Activated T-cell treated with anti-CD3 and anti-CD28 coated beads, Interleukin-2, amount 50 U/mL, for 1 hour (primary cell): Measurements from ENCODE around the gene LAMA4.
"Not testable (repeated sequence)": the region's sequence is repeated elsewhere in the genome, so short reads cannot be mapped to it uniquely, and the experiment has no call there.

Experiments
- DNase-seq: peaks from one replicate; pipeline ENCODE4 v3.0.0-alpha.2; 2020

LAMA4 gene

DNA sequence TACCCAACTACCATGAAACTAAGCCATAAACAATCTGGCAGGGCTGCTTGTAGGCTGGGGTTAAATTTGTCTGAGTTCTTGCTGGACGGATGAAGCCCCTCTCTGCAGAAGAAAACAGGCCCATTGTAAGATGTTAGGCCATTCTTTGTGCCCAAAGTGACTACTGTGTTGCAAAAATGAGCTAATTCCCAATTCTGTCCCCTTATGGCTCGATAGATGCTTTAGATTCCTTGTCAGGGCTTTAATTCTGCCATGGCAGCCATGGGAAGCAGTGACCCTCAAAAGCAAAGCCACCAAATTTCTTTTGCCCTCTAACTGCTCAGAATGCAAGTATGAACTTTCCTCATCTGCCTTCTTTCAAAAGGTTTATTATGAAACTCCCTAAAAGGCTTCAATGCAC, 45.2 kb downstream of the LAMA4 start:
- no peak for DNase-seq

DNA sequence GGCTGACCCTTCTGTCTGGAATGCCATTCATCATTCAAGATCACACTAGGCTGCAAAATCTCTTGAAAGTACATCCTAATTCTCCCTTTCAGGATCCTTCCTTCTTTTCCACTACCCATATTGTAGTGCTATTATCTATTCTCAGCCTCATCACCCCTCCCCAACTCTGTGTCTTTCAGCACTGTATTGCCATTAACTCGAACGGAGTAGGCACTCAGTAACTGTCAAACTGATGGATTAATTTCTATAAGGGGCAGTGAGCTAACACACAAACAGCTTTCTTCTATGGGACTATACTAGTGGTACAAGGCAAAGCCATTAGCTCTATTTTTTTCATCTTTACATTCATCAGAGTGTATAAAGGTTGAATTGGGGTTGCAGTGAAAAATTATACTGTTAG, 46.6 kb downstream of the LAMA4 start:
- DNase-seq = no peak

DNA sequence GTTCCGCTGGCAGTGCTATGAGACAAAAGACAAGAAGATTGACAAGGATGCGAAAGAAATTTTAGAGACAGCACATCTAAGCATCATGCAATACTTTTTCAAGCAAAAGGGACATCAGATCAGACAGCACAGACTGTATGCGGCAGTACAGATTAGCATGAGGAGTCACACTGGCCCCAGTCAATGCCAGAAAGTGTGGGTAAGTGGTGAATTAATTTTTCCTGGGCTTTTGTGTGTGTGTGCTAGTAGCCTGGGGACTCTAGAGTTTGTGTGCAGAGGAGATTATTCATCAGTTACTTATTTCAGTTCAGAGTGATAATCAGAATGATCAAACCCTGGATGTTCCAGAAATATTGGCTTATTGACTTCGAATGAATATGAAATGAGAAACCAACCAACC, 47.2 kb downstream of the LAMA4 start:
- no peak for DNase-seq

DNA sequence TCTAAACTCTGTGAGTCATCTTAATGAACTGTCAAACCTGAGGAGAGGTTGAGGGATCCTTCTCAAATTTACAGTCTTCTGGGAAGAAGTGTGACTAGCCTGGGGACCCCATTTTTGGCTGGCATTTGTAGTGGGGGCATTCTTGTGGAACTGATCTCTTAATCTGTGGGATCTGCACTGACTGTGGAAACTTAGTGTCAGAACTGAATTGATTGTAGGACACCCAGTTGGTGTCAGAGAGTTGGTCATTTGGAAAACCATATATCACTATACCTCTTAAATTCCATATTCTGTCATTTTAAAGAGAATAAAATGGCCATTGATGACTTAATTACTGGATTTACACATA, 48.3 kb downstream of the LAMA4 start:
- no peak for DNase-seq

DNA sequence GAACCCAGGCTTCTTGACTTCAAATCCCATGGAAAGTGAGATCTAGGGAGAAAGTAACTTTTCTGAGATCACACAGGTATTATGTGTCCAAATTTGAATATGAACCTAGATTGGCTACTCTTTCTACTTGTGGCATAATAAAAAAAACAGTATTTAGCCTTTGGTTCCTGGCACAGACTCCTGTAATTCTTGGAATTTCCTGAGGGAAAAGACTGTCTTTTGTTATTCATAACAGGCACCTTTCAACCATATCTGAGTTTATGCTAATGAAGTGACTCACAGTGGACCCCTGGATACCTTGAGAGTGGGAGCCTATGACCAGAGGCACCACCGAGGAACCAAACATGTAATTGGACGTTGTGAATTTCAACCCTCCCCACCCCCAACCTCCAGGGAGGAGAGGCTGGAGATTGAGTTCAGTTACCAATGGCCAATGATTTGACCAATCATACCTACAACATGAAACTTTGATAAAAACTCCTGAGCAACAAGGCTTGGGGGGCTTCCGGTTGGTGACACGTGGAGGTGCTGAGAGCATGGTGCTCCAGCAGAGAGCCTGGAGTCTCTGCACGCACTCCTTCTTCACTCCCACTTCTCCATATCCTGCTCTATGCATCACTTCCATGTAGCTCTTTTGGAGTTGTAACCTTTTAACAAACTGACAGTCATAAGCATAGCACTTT, 48.8 kb downstream of the LAMA4 start:
- DNase-seq = no peak

DNA sequence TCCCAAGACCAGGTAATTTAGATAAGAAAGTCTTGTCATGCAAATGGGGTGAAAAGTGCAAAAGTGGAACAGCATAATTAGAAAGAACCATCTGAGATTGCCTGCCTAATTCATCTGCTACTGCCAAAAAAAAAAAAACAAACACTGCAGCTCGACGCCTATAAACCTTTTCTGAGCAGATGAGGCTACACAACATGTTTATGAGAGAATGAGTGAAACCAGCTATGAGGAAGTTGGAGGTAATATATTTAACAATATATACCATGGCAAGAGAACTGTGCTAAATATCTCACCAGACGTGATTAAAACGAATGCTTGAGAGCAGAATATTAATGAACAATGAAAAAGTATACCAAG, 50.0 kb downstream of the LAMA4 start:
- no peak for DNase-seq

DNA sequence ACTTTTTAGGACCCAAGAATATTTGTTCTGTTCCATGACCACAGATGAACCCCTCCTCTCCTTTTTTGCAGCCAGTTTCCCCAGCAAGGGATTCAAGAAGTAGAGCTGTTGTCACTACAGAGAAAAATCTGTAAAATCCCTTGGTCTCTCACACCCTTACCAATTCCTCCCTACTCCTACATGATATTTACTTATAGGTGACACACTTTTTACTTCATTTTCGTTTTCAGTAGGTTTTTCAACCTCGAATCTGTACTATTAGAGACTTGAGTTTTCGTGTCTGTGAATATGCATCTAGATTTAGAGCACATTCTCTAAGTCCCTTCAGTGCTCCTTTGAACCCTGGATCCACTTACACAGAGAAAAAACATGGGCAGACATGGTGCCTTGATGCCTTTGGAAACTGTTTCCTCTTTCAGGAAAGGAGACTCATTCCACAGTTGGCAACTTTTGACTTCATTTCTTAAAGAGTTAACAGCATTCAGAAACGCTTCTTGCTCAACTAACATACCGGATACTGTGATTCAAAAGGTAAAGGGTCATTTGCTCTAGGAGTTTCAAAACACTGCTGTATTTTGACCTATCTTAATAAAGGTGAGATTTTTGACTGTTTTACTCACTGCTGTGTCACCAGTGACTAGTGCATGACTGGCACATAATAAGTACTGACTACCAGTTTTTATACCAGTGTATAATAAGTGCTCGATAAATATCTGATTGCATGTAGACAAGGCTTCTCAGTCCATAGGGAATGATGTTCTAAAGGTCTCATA, 50.6 kb downstream of the LAMA4 start:
- DNase-seq = no peak

DNA sequence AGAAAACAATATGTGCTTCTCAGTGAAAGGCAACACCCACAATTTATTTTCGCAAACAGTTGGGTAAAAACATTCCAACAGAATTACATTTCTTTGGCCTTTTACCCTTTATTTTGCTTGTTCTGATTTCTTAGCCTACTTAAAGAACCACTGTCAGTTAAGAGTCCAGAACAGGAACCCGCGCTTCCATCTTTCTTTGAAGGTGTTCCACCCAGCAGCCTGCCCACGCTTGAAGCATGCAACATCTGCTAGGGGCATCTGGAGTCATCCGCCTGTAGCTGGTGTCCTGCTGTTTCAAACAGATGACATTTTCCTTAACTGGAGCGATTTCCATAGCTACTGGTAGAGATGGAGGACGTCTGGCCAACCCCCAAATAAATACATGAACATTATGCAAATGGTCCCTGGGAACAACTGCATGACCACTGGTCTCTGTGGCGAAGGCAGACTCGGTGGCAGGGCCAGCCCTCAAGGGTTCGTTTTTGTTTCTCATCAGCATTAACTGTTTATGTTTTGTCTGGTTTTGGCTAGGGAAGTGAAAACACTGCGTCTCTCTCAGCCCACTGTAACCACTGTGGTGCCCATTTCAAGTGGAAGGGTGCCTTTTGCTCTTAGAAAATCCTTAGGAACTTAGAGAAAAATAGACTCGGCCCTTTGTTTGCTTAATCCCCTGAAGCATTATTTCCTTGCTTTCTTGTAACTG, 51.6 kb downstream of the LAMA4 start:
- no peak for DNase-seq

DNA sequence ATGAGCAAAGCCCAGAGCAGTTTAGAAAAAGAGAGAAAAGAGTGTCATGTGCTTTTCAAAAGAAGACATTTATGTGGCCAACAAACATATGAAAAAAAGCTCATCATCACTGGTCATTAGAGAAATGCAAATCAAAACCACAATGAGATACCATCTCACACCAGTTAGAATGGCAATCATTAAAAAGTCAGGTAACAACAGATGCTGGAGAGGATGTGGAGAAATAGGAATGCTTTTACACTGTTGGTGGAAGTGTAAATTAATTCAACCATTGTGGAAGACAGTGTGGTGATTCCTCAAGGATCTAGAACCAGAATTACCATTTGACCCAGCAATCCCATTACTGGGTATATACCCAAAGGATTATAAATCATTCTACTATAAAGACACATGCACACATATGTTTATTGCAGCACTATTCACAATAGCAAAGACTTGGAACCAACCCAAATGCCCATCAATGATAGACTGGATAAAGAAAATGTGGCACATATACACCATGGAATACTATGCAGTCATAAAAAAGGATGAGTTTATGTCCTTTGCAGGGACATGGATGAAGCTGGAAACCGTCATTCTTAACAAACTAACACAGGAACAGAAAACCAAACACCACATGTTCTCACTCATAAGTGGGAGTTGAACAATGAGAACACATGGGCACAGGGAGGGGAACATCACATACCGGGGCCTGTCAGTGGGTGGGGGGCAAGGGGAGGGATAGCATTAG, 54.0 kb downstream of the LAMA4 start:
- not testable (repeated sequence) for DNase-seq

DNA sequence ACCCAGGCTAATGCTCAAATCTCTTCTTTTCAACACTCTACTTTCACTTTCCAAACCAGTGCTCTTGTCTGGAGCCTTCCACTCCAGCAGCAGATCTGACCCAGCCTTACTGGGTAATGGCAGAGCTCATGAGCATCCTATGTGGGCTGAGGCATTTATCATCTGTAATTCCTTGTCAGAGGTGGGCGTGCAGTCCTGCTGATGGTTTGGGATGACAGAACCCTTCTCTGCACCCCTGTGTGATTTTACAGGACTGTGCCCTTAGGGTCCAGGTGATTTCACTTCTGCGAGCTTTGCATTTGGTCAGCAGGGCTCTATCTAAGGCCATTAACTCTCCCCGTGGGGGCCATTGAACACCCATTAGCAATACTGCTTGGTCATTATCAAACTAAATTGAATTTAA, 55.4 kb downstream of the LAMA4 start:
- DNase-seq = no peak

DNA sequence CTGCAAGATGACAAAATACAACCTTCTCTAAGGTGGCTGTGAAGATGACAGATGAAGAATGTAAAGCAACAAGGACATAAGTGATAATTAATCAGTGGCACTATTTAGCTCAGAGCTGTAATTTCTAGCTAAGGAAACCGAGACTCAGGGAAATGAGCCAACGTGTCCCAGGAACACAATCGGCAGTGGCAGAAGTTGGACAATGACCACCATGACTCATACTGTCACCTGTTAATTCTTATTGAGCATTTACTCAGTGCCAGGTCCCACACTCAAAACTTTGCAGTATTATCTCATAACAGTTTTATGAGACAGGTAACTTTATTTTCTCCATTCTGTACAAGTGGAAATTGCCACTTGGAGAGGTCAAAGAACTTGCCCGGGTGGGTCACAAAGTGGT, 55.8 kb downstream of the LAMA4 start:
- DNase-seq = no peak

DNA sequence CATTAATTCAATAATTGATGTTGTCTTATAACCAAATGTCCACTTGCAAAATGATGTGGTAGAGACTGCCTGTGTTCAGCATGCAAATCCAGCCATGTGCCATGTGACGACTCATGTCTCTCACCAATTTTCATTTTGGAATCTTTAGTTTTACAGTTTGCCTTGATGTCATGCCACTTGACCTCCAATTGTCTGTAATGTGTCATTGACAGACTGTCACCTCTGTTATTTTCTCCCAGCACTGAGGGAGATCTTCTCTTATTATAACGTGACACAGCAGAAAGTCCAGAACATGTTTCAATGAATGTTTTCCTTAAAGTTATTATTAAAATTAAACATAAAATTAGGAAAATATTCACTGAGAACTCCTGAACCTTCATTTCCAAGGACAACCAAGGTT, 56.7 kb downstream of the LAMA4 start:
- no peak for DNase-seq

DNA sequence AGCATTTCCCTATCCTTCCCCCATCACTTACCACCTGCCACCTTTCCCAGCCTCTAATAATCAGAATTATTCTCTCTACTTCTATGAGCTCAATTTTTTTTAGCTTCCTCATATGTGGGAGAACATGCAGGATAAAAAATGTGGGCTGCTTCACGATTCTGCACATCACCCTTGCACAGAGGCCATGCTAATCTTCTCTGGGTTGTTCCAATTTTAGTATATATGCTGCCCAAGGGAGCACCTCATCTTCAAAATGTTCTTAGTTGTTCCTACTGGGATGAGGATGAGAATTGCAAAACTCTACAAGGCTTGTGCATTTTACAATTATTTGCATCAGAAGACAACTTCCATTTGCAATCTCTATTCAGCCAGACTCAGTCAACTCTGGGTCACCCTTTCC, 58.1 kb downstream of the LAMA4 start:
- no peak for DNase-seq

DNA sequence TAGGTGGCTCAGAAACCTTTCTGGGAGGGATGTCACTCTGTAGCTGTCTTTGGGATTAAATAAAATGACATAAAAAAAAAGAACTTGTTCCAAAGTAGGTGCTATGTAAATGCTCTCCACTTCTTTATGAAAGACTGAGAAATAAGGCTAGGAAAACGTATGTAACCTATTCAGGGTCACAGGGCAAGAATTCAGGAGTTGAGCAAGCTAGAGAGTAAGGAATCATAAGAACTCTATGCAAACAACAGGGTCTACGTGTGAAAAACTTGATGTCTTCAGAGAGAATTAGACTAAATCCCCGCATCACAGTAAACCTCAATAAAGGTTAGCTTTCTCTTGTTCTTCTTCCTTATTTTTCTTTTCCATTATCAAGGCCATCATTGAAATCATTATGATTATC, 59.2 kb downstream of the LAMA4 start:
- no peak for DNase-seq

DNA sequence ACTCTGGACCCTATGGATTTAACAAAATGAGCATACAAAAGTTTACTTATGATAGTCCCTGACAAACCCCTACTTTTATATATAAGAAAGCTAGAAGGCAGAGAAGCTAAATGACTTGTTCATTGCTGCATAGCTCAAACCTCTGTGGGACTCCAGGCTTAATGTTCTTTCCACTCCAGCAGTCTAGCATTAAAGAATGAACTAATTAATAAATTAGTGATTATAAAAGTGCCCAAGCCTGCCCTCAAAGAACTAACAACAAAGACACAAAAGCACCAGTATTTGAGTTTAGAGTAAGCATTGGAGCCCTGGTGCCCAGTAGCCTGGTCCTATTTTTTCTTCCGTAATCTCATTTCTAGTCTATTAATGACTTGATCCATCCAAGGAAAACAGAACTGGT, 59.9 kb downstream of the LAMA4 start:
- DNase-seq = no peak

DNA sequence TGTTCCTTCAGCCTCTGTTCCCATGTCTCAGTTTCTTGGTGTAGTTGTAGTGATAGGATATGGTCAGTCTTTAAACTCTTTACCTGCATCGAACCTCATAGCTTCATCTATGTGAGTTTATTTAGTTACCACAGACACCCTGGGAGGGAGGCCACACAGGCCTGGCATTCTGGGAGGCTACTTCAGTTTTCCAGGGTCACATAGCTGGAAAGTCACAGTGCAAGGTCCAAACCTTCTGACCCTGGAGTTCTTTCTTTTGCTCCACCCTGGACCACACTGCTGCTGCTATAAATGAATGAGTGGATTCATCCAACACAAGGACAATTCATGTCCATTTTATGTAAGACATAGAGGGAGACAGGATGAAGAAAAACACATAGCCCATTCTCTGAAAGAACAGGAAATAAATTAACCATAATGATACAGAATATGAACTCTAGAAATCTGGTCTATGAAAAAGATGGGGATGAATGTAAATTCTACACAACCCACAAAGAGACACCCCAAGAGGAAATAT, 60.8 kb downstream of the LAMA4 start:
- DNase-seq = no peak

DNA sequence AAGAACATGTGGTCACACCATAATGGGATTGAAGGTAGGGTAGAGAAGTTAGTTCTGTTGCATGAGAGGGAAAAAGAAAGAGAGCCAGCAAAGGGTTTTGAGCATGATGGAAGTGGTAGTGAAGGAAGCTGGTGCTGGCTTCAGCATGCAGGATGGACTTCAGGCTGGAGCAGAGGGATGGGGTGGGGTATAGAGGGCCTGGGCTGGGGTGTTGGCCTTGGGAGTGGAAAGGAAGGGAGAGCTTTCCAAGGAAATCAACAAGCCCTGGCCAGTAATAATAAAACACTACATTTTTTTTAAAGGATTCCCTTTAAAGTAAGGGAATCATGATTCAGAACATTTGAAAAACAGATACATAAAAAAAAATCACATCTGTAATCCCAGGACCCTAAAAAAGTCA, 61.2 kb downstream of the LAMA4 start:
- DNase-seq = no peak

DNA sequence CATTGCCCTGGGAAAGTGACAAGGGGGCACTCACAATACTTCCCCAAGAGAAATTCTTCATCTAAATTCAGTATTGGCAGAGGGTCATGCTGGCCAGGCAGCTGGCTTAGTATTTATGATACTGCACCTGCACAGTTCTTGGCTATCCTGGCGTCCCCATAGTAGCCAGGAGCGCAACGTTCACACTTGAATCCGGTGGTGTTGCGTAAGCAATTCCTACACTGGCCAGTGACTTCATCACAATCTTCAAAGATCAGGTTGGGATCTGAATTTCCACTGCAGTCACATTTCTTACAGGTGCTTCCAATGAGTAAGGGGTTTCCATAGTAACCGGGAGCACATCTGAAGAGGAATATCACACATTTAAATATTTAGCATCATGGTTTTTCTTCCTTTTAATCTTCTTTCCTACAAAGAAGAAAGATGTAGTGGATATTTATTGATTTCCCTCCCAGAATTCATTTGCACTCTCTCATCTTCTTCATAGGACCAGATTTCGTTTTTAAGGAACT, 62.8 kb downstream of the LAMA4 start:
- DNase-seq = no peak

DNA sequence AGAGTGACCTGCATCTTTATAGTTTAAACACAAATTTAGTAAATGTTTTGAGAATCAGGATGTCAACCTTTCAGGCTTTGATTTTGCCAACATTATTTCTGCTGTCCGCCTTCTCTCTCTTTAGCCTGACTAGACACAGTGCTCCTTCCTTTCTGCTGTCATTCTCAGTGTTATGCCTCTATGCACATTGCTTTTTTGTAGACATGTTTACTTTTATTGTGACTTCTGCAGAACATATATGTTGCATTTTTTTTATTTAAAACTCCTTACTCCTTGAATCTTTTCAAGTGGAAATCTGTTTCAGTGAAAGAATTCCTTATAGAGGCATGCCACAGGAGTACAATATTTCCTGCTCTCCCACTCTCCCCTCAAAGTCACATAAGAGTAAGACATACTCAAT, 64.2 kb downstream of the LAMA4 start:
- no peak for DNase-seq

DNA sequence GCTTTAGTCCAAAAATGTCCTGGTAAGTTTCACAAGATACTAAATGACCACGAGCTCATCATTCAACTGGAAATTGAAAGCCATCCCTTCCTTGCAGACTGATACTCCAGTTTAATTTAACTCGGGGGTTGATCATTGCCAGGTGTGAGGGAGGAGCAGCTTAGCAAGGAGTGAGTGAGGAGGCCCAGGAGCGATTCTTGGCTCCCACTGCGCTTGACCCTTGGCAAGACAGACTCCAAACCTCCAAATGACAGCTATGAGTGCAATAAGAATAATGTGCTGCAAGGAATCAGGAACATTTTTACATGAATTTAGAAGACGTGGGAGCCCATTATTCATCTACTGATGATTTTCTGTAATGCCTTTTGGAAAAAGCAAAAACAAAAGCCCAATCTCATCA, 64.9 kb downstream of the LAMA4 start:
- no peak for DNase-seq

DNA sequence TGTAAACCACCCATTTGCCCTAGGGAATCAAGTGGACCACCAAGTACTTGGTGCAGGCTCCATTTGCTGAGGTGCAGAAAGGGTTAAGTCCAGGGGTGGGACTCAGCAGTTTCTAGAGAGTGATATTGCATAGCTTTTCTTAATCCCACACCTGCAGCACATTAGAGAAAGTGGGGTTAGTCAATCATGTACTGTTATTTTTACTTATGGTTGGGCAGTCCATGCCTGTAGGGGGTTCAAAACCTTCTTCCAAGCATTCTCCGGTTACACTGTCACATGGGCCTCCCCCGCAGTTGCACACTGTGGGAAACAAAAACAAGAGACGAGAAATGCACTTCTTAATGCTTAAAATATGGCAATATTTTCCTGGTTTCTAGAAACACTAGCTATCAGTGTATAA, 65.5 kb downstream of the LAMA4 start:
- no peak for DNase-seq

DNA sequence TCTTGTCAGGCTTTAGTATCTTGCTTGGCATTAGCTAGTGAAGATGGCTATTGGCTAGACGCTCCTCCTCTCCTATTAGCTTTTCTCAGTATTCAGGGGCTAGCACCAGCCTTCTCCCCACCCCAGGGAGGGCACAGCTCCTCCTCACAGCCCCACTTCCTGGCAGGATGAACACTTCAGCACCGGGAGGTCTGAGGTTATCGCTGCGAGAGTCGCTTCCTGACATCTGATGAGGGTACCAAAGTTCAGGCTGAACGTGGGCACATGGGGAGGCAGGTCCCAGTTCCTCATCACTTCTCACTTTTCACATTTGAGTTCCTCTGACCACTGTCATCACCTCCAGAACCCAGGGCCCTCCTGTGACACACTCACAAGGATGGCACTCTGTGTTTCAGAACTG, 66.6 kb downstream of the LAMA4 start:
- no peak for DNase-seq

DNA sequence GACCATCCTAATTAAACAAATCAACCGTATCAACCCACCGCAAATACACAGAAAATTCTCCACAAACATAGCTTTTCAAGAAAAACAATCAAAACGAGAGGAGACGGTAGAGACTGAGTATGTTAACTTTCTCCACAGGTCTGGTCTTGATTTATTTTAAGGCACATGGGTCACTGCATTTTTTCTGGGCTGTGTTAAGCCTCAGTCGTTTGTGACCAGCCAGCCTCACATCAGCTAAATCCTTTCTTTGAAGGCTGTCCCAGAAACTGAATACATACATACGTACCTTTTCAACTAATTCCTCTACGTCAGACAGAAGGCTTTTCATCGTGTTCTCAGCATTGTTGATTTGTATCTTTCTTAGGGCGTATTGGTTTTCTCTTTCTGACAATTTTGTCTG, 69.4 kb downstream of the LAMA4 start:
- DNase-seq = no peak
